ENCODE data around the gene GPAM. TPM values are rescaled to one million over a fixed set of nuclear protein-coding genes. Genes with fewer than 3 reads are reported as not detected.

The GPAM gene, protein sequence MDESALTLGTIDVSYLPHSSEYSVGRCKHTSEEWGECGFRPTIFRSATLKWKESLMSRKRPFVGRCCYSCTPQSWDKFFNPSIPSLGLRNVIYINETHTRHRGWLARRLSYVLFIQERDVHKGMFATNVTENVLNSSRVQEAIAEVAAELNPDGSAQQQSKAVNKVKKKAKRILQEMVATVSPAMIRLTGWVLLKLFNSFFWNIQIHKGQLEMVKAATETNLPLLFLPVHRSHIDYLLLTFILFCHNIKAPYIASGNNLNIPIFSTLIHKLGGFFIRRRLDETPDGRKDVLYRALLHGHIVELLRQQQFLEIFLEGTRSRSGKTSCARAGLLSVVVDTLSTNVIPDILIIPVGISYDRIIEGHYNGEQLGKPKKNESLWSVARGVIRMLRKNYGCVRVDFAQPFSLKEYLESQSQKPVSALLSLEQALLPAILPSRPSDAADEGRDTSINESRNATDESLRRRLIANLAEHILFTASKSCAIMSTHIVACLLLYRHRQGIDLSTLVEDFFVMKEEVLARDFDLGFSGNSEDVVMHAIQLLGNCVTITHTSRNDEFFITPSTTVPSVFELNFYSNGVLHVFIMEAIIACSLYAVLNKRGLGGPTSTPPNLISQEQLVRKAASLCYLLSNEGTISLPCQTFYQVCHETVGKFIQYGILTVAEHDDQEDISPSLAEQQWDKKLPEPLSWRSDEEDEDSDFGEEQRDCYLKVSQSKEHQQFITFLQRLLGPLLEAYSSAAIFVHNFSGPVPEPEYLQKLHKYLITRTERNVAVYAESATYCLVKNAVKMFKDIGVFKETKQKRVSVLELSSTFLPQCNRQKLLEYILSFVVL
- total RNA-seq = 9.9 TPM
- polyA plus RNA-seq (ENCODE audit: insufficient read depth, low read depth, low replicate concordance) = 4.0 TPM
- long read RNA-seq, donor 1 = 0 reads
- long read RNA-seq, donor 2 = 0 reads
- long read RNA-seq, donor 3, full-length matches to known transcripts = 1 of 1 reads
- long read RNA-seq, donor 3, partial matches to known transcripts = 0 of 1 reads
- long read RNA-seq, donor 3, other reads (novel, unspliced or antisense) = 0 of 1 reads
- long read RNA-seq, donor 4 = 0 reads
- long read RNA-seq, donor 5 = 0 reads
- long read RNA-seq, donor 6, full-length matches to known transcripts = 1 of 1 reads
- long read RNA-seq, donor 6, partial matches to known transcripts = 0 of 1 reads
- long read RNA-seq, donor 6, other reads (novel, unspliced or antisense) = 0 of 1 reads
- long read RNA-seq, donor 7, full-length matches to known transcripts = 1 of 2 reads
- long read RNA-seq, donor 7, partial matches to known transcripts = 1 of 2 reads
- long read RNA-seq, donor 7, other reads (novel, unspliced or antisense) = 0 of 2 reads
- long read RNA-seq, donor 8, full-length matches to known transcripts = 2 of 2 reads
- long read RNA-seq, donor 8, partial matches to known transcripts = 0 of 2 reads
- long read RNA-seq, donor 8, other reads (novel, unspliced or antisense) = 0 of 2 reads
- long read RNA-seq, donor 9 = 0 reads
- long read RNA-seq, donor 10 = 0 reads

DNA sequence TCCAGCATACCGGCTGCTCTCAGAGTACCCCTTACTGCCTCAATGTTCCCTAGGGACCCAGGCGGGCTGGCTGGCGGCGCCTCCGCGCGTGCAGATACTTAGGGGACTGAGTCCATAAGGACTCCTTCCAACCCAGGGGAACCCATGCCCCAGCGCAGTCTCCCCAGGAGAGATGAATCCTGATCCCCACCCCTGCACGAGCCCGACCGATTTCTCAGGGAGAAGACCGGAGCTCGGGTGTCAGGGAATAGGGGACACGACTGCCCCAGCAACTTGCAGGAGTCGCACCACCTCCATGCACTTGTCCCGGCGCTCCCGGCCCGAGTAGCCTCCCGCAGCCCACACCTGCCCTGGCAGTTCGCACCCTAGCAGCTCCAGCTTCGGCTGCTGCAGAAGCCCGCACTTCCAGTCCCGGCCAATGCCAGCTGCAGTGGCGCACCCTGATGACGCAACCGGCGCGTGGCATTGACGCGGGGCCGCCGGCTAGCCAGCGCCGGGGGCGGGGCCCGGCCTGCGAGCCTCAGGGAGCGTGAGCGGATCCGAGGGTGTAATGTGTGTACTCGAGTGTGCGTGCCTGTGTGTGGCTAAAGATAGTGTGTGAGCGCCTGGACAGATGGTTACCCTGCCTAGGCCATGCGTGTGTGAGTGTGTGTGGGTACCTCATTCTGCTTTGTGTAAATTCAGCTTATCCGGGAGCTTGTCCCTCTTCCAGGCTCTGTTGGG lies at the start of gene GPAM:
GPAM (minus strand) TSS at position 437 of the 723 bp plus-strand sequence. CDS start 1,981 bp downstream, outside the sequence.
- H3K4me1 ChIP-seq (ENCODE audit: control insufficient read depth in 2 of 3, insufficient read depth in 2 of 3, low read depth in 1 of 3, low read length in 3 of 3) = peaks cover 0 to 12% (median 9%) of the 10 kb centered on the region in 3 donors
- no peaks in the 10 kb centered on the region for H3K27me3 ChIP-seq (ENCODE audit: control insufficient read depth, insufficient read depth, low read length)
- H3K9ac ChIP-seq (ENCODE audit: low read length in 3 of 3) = peak within 1 kb of the TSS; percentile 82 to 98 (median 83)
- peak; percentile 97 for DNase-seq
- peaks cover 0 to 3% (median 0%) of the 10 kb centered on the region in 3 donors for H3K36me3 ChIP-seq (ENCODE audit: control insufficient read depth in 2 of 3, insufficient read depth in 3 of 3, low read length in 3 of 3)
- no peaks in the 10 kb centered on the region for H3K9me3 ChIP-seq (ENCODE audit: control insufficient read depth in 2 of 3, insufficient read depth in 1 of 3, low read length in 3 of 3)
- peak within 1 kb of the TSS; percentile 88 to 100 (median 99) for H3K4me3 ChIP-seq (ENCODE audit: low read length in 3 of 3)
- intact Hi-C loops (cut with DNase I) = no loop called here
- TF ChIP-seq, protein P1, sequence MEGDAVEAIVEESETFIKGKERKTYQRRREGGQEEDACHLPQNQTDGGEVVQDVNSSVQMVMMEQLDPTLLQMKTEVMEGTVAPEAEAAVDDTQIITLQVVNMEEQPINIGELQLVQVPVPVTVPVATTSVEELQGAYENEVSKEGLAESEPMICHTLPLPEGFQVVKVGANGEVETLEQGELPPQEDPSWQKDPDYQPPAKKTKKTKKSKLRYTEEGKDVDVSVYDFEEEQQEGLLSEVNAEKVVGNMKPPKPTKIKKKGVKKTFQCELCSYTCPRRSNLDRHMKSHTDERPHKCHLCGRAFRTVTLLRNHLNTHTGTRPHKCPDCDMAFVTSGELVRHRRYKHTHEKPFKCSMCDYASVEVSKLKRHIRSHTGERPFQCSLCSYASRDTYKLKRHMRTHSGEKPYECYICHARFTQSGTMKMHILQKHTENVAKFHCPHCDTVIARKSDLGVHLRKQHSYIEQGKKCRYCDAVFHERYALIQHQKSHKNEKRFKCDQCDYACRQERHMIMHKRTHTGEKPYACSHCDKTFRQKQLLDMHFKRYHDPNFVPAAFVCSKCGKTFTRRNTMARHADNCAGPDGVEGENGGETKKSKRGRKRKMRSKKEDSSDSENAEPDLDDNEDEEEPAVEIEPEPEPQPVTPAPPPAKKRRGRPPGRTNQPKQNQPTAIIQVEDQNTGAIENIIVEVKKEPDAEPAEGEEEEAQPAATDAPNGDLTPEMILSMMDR (IDR thresholded peaks at IDR 0.05; ENCODE audit: borderline replicate concordance, extremely low read depth, insufficient read depth) = no peak
- H3K27ac ChIP-seq (ENCODE audit: low read depth in 2 of 2, low read length in 2 of 2) = peak within 1 kb of the TSS; percentile 78 to 88
- FAIRE-seq = no peak

GRCh38 chr10:112232670-112233069 lies 49.1 kb upstream of the GPAM start:
- H3K4me3 ChIP-seq (ENCODE audit: low read length in 3 of 3) = no peak overlapping the region
- H3K27ac ChIP-seq (ENCODE audit: low read depth in 2 of 2, low read length in 2 of 2) = no peak overlapping the region
- no peak overlapping the region for H3K9ac ChIP-seq (ENCODE audit: low read length in 3 of 3)
- H3K36me3 ChIP-seq (ENCODE audit: control insufficient read depth in 2 of 3, insufficient read depth in 3 of 3, low read length in 3 of 3) = no peaks in the 10 kb centered on the region
- no peaks in the 10 kb centered on the region for H3K27me3 ChIP-seq (ENCODE audit: control insufficient read depth, insufficient read depth, low read length)
- no peak for FAIRE-seq
- H3K4me1 ChIP-seq (ENCODE audit: control insufficient read depth in 2 of 3, insufficient read depth in 2 of 3, low read depth in 1 of 3, low read length in 3 of 3) = peaks cover 0 to 2% (median 0%) of the 10 kb centered on the region in 3 donors
- TF ChIP-seq, protein P1 (IDR thresholded peaks at IDR 0.05; ENCODE audit: borderline replicate concordance, extremely low read depth, insufficient read depth) = no peak
- DNase-seq = no peak
- no peaks in the 10 kb centered on the region for H3K9me3 ChIP-seq (ENCODE audit: control insufficient read depth in 2 of 3, insufficient read depth in 1 of 3, low read length in 3 of 3)
- intact Hi-C loops (cut with DNase I) = no loop called here
